ENCODE data around the gene SRF.

The SRF gene

GRCh38 chr6:43219814-43220213 lies 48.7 kb downstream of the SRF start:
- DNase-seq = no peak

GRCh38 chr6:43220439-43220951 lies 49.4 kb downstream of the SRF start:
- no peak for DNase-seq

GRCh38 chr6:43221046-43221972 lies 50.2 kb downstream of the SRF start:
- no peak for DNase-seq

GRCh38 chr6:43222418-43223059 lies 51.5 kb downstream of the SRF start:
- DNase-seq = no peak

GRCh38 chr6:43223175-43223574 lies 52.1 kb downstream of the SRF start:
- DNase-seq = no peak

GRCh38 chr6:43226192-43226851 lies 55.3 kb downstream of the SRF start:
- DNase-seq = no peak

GRCh38 chr6:43228951-43229802 lies 58.1 kb downstream of the SRF start, which contains the start of gene DNPH1:
DNPH1 (minus strand) TSS chr6:43229481; CDS start chr6:43229456, 25 bp downstream.
- peak; percentile 51 for DNase-seq

- DNase-seq = no peak
These were observed 58.9 kb downstream of the SRF start for GRCh38 chr6:43229803-43230620.

- no peak for DNase-seq
These were observed 60.0 kb downstream of the SRF start for GRCh38 chr6:43231053-43231452.

Measured in NCI-H2171 treated with DMSO at 0.1 percent for 48 hours (cell line).